ENCODE data around the gene MAPK8IP2. TPM values are rescaled to one million over a fixed set of nuclear protein-coding genes. Genes with fewer than 3 reads are reported as not detected.

MAPK8IP2 gene
- total and polyA plus RNA-seq, 2 of the 4 experiments (the other 2 are of a cell fraction): under 0.01 to 0.14 TPM

GRCh38 chr22:50660306-50660705, 59.7 kb downstream of the MAPK8IP2 start:
- Histone ChIP-seq H3K9ac (ENCODE audit: low read depth, low read length) (no peak overlapping the region), H3K18ac (ENCODE audit: low read depth, low read length) (no peak overlapping the region), H4K20me1 (ENCODE audit: insufficient read depth, low read length) (no peaks in the 10 kb centered on the region), H2BK120ac (ENCODE audit: low read depth, low read length) (no peak overlapping the region), H2AK9ac (replicated peaks; ENCODE audit: low read depth, low read length, poor library complexity) (no peak overlapping the region), H4K91ac (ENCODE audit: insufficient read depth, low read depth, low read length) (no peak overlapping the region), H3K14ac (replicated peaks; ENCODE audit: low read depth, low read length) (no peak overlapping the region), H3K36me3 (ENCODE audit: control insufficient read depth, insufficient read depth, low read length) (no peaks in the 10 kb centered on the region), H3K4me3 (ENCODE audit: insufficient read depth, low read depth, low read length) (no peak overlapping the region), H2AFZ (replicated peaks; ENCODE audit: low read length, poor library complexity) (no peak overlapping the region), H4K5ac (ENCODE audit: low read depth, low read length) (no peak overlapping the region), H2AK5ac (ENCODE audit: low read depth, low read length) (no peak overlapping the region), H4K8ac (ENCODE audit: low read depth in 2 of 2, low read length in 2 of 2) (no peak overlapping the region), H3K27me3 (ENCODE audit: control insufficient read depth, insufficient read depth, low read length) (peaks cover 5% of the 10 kb centered on the region), H2BK5ac (ENCODE audit: low read depth, low read length, poor library complexity, severe bottlenecking) (no peak overlapping the region), H3K4me1 (ENCODE audit: control insufficient read depth, insufficient read depth, low read length) (peaks cover 7% of the 10 kb centered on the region; the same call in 1 of the 2 replicates), H2BK15ac (ENCODE audit: low read depth, low read length) (no peak overlapping the region), H3K56ac (ENCODE audit: extremely low read depth, insufficient read depth, low read length) (no peak overlapping the region), H2BK20ac (ENCODE audit: low read depth, low read length) (no peak overlapping the region), H3K9me3 (ENCODE audit: control insufficient read depth, insufficient read depth, low read length) (no peaks in the 10 kb centered on the region), H3K79me1 (ENCODE audit: low read depth in 1 of 2, low read length in 2 of 2) (no peaks in the 10 kb centered on the region), H3K27ac (ENCODE audit: insufficient read depth, low read length) (no peak overlapping the region), H3K4me2 (ENCODE audit: low read depth, low read length) (no peak overlapping the region), H3K23ac (ENCODE audit: low read depth, low read length) (no peak overlapping the region), H3K9me1 (ENCODE audit: insufficient read depth, low read length) (peaks cover 8% of the 10 kb centered on the region; the same call in 1 of the 2 replicates), H3K4ac (ENCODE audit: low read depth, low read length) (no peak overlapping the region)
- ATAC-seq (ENCODE audit: low read depth) (no peak), DNase-seq (no peak)
- intact Hi-C loops (cut with micrococcal nuclease) (no loop called here), dilution Hi-C loops (cut with HindIII; ENCODE audit: low sequenced_read_pairs, unreplicated experiment) (no loop called here), in situ Hi-C loops (cut with MboI; ENCODE audit: low sequenced_read_pairs) (no loop called here)
- no peak for TF ChIP-seq USF2 (IDR thresholded peaks at IDR 0.05; ENCODE audit: low read depth, low read length)
- TF ChIP-seq CHD1 (IDR thresholded peaks at IDR 0.05; ENCODE audit: low read depth, low read length): no peak
- no peak for TF ChIP-seq BHLHE40 (IDR thresholded peaks at IDR 0.05; ENCODE audit: low read depth, low read length)
- no peak for TF ChIP-seq RFX5 (IDR thresholded peaks at IDR 0.05; ENCODE audit: low read depth, low read length)
- no peak for TF ChIP-seq MAFK (IDR thresholded peaks at IDR 0.05; ENCODE audit: low read depth, low read length)
- TF ChIP-seq, protein P1, sequence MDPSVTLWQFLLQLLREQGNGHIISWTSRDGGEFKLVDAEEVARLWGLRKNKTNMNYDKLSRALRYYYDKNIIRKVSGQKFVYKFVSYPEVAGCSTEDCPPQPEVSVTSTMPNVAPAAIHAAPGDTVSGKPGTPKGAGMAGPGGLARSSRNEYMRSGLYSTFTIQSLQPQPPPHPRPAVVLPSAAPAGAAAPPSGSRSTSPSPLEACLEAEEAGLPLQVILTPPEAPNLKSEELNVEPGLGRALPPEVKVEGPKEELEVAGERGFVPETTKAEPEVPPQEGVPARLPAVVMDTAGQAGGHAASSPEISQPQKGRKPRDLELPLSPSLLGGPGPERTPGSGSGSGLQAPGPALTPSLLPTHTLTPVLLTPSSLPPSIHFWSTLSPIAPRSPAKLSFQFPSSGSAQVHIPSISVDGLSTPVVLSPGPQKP (IDR thresholded peaks at IDR 0.05; ENCODE audit: borderline replicate concordance, low read depth, low read length): no peak
- no peak for TF ChIP-seq MAZ (IDR thresholded peaks at IDR 0.05; ENCODE audit: borderline replicate concordance, low read depth, low read length)
- TF ChIP-seq CEBPB (IDR thresholded peaks at IDR 0.05; ENCODE audit: low read depth, low read length): no peak
- TF ChIP-seq RAD21 (IDR thresholded peaks at IDR 0.05; ENCODE audit: low read length): no peak
- no peak for TF ChIP-seq SMC3 (IDR thresholded peaks at IDR 0.05; ENCODE audit: low read depth, low read length)
- TF ChIP-seq FOS (IDR thresholded peaks at IDR 0.05; ENCODE audit: low read depth, low read length): no peak
- TF ChIP-seq CTCF (conservative IDR thresholded peaks at IDR 0.05; ENCODE audit: low read depth, low read length): no peak
- no peak for TF ChIP-seq MXI1 (IDR thresholded peaks at IDR 0.05; ENCODE audit: borderline replicate concordance, low read depth, low read length)
- TF ChIP-seq POLR2A (IDR thresholded peaks at IDR 0.05; ENCODE audit: low read depth, low read length): no peak
- TF ChIP-seq NFE2L2 (IDR thresholded peaks at IDR 0.05; ENCODE audit: low read depth, low read length): no peak
- no peak for TF ChIP-seq RCOR1 (IDR thresholded peaks at IDR 0.05; ENCODE audit: insufficient replicate concordance, low read length)
- POLR2A ChIA-PET (ENCODE audit: unreplicated experiment): no interaction called here
- CTCF ChIA-PET: no interaction called here
- BruUV-seq (replicated peaks): no TSS peak
